PC-9 (cell line): ENCODE data around the gene MRAP2. TPM values are rescaled to one million over a fixed set of nuclear protein-coding genes. Genes with fewer than 3 reads are reported as not detected.

Experiments used
- BruUV-seq: library from RNA; stranded (reverse); fragments of 400-500 nt; replicated peaks from 2 replicates; lab custom pipeline; 2021; lab: Mats Ljungman, UMichigan
- CTCF ChIA-PET: fragments of 300-600 bp; sonication (Branson Sonifier 250); formaldehyde crosslinking; loops from one replicate; lab custom pipeline; 2022; ENCODE audit warnings: antibody characterized with exemption; lab: Charles Lee
- POLR2A ChIA-PET: fragments of 300-600 bp; sonication (Branson Sonifier 250); formaldehyde crosslinking; loops from one replicate; lab custom pipeline; 2022; ENCODE audit warnings: antibody characterized with exemption; ENCODE audit not compliant: unreplicated experiment; lab: Charles Lee
- DNase-seq, 2 experiments: peaks; one replicate each; pipeline versions ENCODE4 v3.0.0 to v3.0.0-alpha.2; 2015 to 2022; ENCODE audit warnings: mixed read lengths in 1 of 2
- H2AFZ ChIP-seq: fragments of 200-600 bp; sonication (generic); 2 replicates; pipeline ENCODE4 v1.8.1; 2017; ENCODE audit warnings: antibody characterized with exemption
- H3F3A ChIP-seq: fragments of 200-600 bp; sonication (generic); 2 replicates; pipeline ENCODE4 v1.8.1; 2017; ENCODE audit warnings: antibody characterized with exemption, mild to moderate bottlenecking, low read depth; ENCODE audit not compliant: insufficient read depth
- H3K27ac ChIP-seq: fragments of 200-600 bp; sonication (generic); 2 replicates; pipeline ENCODE4 v1.6.1; 2016; ENCODE audit warnings: mixed run types
- H3K27me3 ChIP-seq: fragments of 200-600 bp; sonication (generic); 2 replicates; pipeline ENCODE4 v1.6.1; 2016; ENCODE audit warnings: low read depth, mixed run types; ENCODE audit not compliant: insufficient read depth
- H3K36me3 ChIP-seq: fragments of 200-600 bp; sonication (generic); 2 replicates; pipeline ENCODE4 v1.6.1; 2016; ENCODE audit warnings: low read depth, mixed run types
- H3K4me1 ChIP-seq: fragments of 200-600 bp; sonication (generic); replicated peaks from 2 replicates; pipeline ENCODE4 v1.6.1; 2016; ENCODE audit warnings: mixed run types; ENCODE audit not compliant: insufficient read depth
- H3K4me2 ChIP-seq: fragments of 200-600 bp; sonication (generic); 2 replicates; pipeline ENCODE4 v1.6.1; 2017; ENCODE audit warnings: mixed run types
- H3K4me3 ChIP-seq: fragments of 200-600 bp; sonication (generic); 2 replicates; pipeline ENCODE4 v1.6.1; 2016; ENCODE audit warnings: mixed run types
- H3K79me2 ChIP-seq: fragments of 200-600 bp; sonication (generic); 2 replicates; pipeline ENCODE4 v1.6.1; 2017; ENCODE audit warnings: low read depth, mixed run types
- H3K9me2 ChIP-seq: fragments of 200-600 bp; sonication (generic); 2 replicates; pipeline ENCODE4 v1.8.1; 2017; ENCODE audit warnings: mild to moderate bottlenecking; ENCODE audit not compliant: insufficient read depth
- H3K9me3 ChIP-seq: fragments of 200-600 bp; sonication (generic); 2 replicates; pipeline ENCODE4 v1.8.1; 2016; ENCODE audit warnings: low read depth; ENCODE audit not compliant: insufficient read depth
- H4K20me1 ChIP-seq: fragments of 200-600 bp; sonication (generic); 2 replicates; pipeline ENCODE4 v1.8.1; 2017; ENCODE audit not compliant: insufficient read depth
- EZH2 ChIP-seq: fragments of 200-600 bp; sonication (generic); IDR thresholded peaks from 2 replicates; pipeline ENCODE4 v1.8.0; 2017; ENCODE audit warnings: antibody characterized with exemption, low read depth
- intact Hi-C: fragments of 100-400 bp; cut with micrococcal nuclease; formaldehyde crosslinking; loops from one replicate; pipeline ENCODE4 v1.10.0; 2022; ENCODE audit not compliant: unreplicated experiment
- total RNA-seq: library from RNA; stranded (reverse); gene quantifications from 2 replicates; pipeline ENCODE4 v1.2.3, GENCODE V29; 2021
- TF ChIP-seq, protein P1 (sequence below): fragments of 200-600 bp; sonication (generic); conservative IDR thresholded peaks from 2 replicates; pipeline ENCODE4 v1.6.1; 2017; ENCODE audit warnings: mixed run types, antibody characterized with exemption, mild to moderate bottlenecking, moderate library complexity

The MRAP2 gene
- total RNA-seq, 1 experiment from 2014 or later: not detected

DNA sequence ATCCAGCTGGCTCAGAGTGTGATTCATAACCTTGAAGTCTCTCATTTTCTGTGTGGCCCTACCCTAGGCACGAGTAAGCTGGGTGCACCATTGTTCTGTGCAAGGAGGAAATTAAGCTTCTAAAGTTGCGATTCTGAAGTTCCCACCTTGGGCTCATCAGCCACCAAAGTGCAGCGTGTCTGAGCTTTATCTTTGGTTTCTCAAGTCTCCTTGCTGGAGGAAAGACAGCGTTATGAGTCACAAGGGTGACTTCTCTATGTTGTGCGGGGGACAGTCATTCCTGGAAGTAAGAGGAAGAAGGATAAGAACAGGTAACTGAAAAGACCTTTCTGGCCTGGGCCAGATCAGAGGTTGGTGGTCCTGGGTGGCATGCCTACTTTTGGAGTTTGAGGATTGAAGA, 16.8 kb downstream of the MRAP2 start:
- Histone ChIP-seq H3K4me2 (no peak overlapping the region), H3K27me3 (no peaks in the 10 kb centered on the region), H3K9me3 (no peaks in the 10 kb centered on the region), H3K79me2 (no peaks in the 10 kb centered on the region), H3K9me2 (no peaks in the 10 kb centered on the region), H3K36me3 (no peaks in the 10 kb centered on the region), H4K20me1 (no peaks in the 10 kb centered on the region), H3K4me3 (no peak overlapping the region), H2AFZ (no peak overlapping the region), H3K4me1 (no peaks in the 10 kb centered on the region), H3F3A (no peaks in the 10 kb centered on the region), H3K27ac (no peak overlapping the region)
- DNase-seq: no peak
- ChIA-PET CTCF (no interaction called here), POLR2A (no interaction called here)
- TF ChIP-seq, protein P1, sequence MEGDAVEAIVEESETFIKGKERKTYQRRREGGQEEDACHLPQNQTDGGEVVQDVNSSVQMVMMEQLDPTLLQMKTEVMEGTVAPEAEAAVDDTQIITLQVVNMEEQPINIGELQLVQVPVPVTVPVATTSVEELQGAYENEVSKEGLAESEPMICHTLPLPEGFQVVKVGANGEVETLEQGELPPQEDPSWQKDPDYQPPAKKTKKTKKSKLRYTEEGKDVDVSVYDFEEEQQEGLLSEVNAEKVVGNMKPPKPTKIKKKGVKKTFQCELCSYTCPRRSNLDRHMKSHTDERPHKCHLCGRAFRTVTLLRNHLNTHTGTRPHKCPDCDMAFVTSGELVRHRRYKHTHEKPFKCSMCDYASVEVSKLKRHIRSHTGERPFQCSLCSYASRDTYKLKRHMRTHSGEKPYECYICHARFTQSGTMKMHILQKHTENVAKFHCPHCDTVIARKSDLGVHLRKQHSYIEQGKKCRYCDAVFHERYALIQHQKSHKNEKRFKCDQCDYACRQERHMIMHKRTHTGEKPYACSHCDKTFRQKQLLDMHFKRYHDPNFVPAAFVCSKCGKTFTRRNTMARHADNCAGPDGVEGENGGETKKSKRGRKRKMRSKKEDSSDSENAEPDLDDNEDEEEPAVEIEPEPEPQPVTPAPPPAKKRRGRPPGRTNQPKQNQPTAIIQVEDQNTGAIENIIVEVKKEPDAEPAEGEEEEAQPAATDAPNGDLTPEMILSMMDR: no peak
- no peak for TF ChIP-seq EZH2
- no TSS peak for BruUV-seq
- intact Hi-C loops: no loop called here

DNA sequence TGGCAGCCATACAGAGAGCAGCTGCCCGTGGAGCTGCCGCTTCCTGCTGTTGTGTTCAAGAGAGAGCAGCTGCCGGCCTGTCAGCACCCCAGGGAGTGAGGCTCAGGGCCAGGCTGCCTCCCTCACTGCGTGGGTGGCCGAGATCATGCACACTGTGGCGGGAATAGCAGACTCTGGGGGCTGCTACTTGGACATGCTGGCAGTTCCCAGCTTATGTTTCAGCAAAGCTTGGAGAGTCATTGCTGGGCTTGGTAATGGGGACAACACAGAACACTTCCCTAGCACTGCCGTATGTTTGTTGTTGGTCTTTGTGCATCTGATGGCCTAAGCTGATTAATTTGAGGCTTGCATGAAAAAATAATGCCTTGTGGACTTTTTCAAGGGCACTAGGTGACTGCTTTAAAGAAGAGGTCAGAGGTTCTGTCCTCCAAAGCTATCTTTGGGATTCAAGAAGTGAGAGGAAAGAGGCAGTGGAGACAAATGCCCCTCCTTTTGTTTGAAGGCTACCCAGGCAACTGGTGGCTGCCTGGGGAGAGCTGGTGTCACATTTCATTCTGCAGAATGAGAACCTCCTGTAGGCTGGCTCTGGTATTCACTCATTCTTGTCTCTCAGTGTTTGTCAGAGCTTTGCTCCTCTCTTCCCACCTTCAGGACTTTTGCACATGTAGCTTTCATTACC, 18.8 kb downstream of the MRAP2 start:
- ChIA-PET CTCF (no interaction called here), POLR2A (no interaction called here)
- DNase-seq: peak in 1 of 2 experiments; percentile 5
- Histone ChIP-seq H3K27me3 (no peaks in the 10 kb centered on the region), H3K79me2 (no peaks in the 10 kb centered on the region), H3K36me3 (no peaks in the 10 kb centered on the region), H2AFZ (no peak overlapping the region), H4K20me1 (no peaks in the 10 kb centered on the region), H3K4me2 (no peak overlapping the region), H3K27ac (no peak overlapping the region), H3F3A (no peaks in the 10 kb centered on the region), H3K9me2 (no peaks in the 10 kb centered on the region), H3K4me1 (no peaks in the 10 kb centered on the region), H3K9me3 (no peaks in the 10 kb centered on the region), H3K4me3 (no peak overlapping the region)
- no TSS peak for BruUV-seq
- TF ChIP-seq EZH2: no peak
- TF ChIP-seq, protein P1: no peak
- intact Hi-C loops: no loop called here

DNA sequence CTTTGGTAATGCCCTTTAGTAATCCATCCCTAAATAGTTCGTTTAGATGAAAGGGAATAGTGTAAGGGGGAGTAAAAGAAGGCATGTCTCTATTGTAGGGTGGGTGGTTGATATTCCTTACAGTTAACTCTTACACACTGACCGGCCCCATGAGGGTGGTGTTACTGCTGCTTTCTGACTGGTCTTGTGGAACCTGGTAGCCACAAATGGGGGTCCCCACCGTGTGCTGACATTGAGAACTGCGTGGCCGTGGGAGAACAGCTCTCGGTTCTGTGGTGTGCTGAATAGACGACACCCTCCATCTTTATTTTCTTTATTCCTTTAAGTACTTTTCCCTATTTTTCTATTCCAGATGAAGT, 19.3 kb downstream of the MRAP2 start:
- no peaks in the 10 kb centered on the region for H3K79me2 ChIP-seq
- no peaks in the 10 kb centered on the region for H3K9me2 ChIP-seq
- H3K4me2 ChIP-seq: no peak overlapping the region
- no peaks in the 10 kb centered on the region for H3F3A ChIP-seq
- ChIA-PET POLR2A (no interaction called here), CTCF (no interaction called here)
- H3K27me3 ChIP-seq: peaks cover 2% of the 10 kb centered on the region; the same call in 1 of the 2 replicates
- no TSS peak for BruUV-seq
- no peak overlapping the region for H3K27ac ChIP-seq
- no peaks in the 10 kb centered on the region for H4K20me1 ChIP-seq
- intact Hi-C loops: no loop called here
- TF ChIP-seq, protein P1: no peak
- no peak for TF ChIP-seq EZH2
- H3K9me3 ChIP-seq: no peaks in the 10 kb centered on the region
- no peak overlapping the region for H2AFZ ChIP-seq
- no peak for DNase-seq
- no peaks in the 10 kb centered on the region for H3K36me3 ChIP-seq
- no peak overlapping the region for H3K4me3 ChIP-seq
- no peaks in the 10 kb centered on the region for H3K4me1 ChIP-seq
